Neural crest cell (in vitro differentiated cells): ENCODE results near the gene ASPM. TPM values are rescaled to one million over a fixed set of nuclear protein-coding genes. Genes with fewer than 3 reads are reported as not detected.

ENCODE experiments used
- DNase-seq: peaks from one replicate; pipeline ENCODE4 v3.0.0; 2021; ENCODE audit warnings: low read depth, mixed read lengths, low spot score
- H3K27ac Mint-ChIP-seq: one replicate; pipeline ENCODE4 v1.8.0; 2021; ENCODE audit warnings: mild to moderate bottlenecking, mixed read lengths; ENCODE audit not compliant: unreplicated experiment
- H3K27me3 Mint-ChIP-seq: 2 replicates; pipeline ENCODE4 v1.8.0; 2021; ENCODE audit warnings: low read depth, mild to moderate bottlenecking, mixed read lengths
- H3K36me3 Mint-ChIP-seq: 2 replicates; pipeline ENCODE4 v1.8.0; 2021; ENCODE audit warnings: low read depth, mild to moderate bottlenecking, mixed read lengths
- H3K4me1 Mint-ChIP-seq: 2 replicates; pipeline ENCODE4 v1.8.0; 2021; ENCODE audit warnings: mixed read lengths
- H3K4me3 Mint-ChIP-seq: one replicate; pipeline ENCODE4 v1.8.0; 2021; ENCODE audit warnings: mild to moderate bottlenecking, mixed read lengths
- H3K9me3 Mint-ChIP-seq: 2 replicates; pipeline ENCODE4 v1.8.0; 2021; ENCODE audit warnings: mixed read lengths
- CTCF ChIP-seq: fragments of 200-600 bp; sonication (generic); conservative IDR thresholded peaks from 2 replicates; pipeline ENCODE4 v1.5.0; 2021; ENCODE audit warnings: antibody characterized with exemption, mild to moderate bottlenecking
- total RNA-seq: library from RNA; stranded (reverse); gene quantifications from 2 replicates; pipeline ENCODE4 v1.2.1, GENCODE V29; 2021

The ASPM gene
- total RNA-seq, 1 donor from 2014 or later, result 53.3 TPM

GRCh38 chr1:197173571-197174507 lies 27.4 kb upstream of the ASPM start:
- TF ChIP-seq CTCF, result no peak
- Mint-ChIP-seq H3K4me3 (no peak overlapping the region), H3K4me1 (no peaks in the 10 kb centered on the region), H3K9me3 (no peaks in the 10 kb centered on the region), H3K36me3 (peaks cover 10% of the 10 kb centered on the region), H3K27me3 (no peaks in the 10 kb centered on the region), H3K27ac (no peak overlapping the region)
- DNase-seq, result no peak

- H3K27ac Mint-ChIP-seq, result no peak overlapping the region
- H3K4me3 Mint-ChIP-seq, result no peak overlapping the region
- H3K36me3 Mint-ChIP-seq, result peaks cover 12% of the 10 kb centered on the region
These were observed 25.1 kb upstream of the ASPM start for GRCh38 chr1:197171531-197171930.

GRCh38 chr1:197170538-197170937 lies 24.1 kb upstream of the ASPM start:
- no peak overlapping the region for H3K4me3 Mint-ChIP-seq
- no peaks in the 10 kb centered on the region for H3K9me3 Mint-ChIP-seq
- no peak for TF ChIP-seq CTCF
- no peak for DNase-seq
- no peaks in the 10 kb centered on the region for H3K27me3 Mint-ChIP-seq
- no peak overlapping the region for H3K27ac Mint-ChIP-seq
- H3K4me1 Mint-ChIP-seq, result no peaks in the 10 kb centered on the region
- H3K36me3 Mint-ChIP-seq, result peaks cover 12% of the 10 kb centered on the region

More at GRCh38 chr1:197171531-197171930, 25.1 kb upstream of the ASPM start:
- DNase-seq, result no peak
- TF ChIP-seq CTCF, result no peak
- no peaks in the 10 kb centered on the region for H3K27me3 Mint-ChIP-seq
- H3K4me1 Mint-ChIP-seq, result no peaks in the 10 kb centered on the region
- no peaks in the 10 kb centered on the region for H3K9me3 Mint-ChIP-seq

GRCh38 chr1:197159461-197159860 lies 13.0 kb upstream of the ASPM start:
- no peak for DNase-seq
- Mint-ChIP-seq H3K27me3 (no peaks in the 10 kb centered on the region), H3K36me3 (peaks cover 8% of the 10 kb centered on the region), H3K9me3 (no peaks in the 10 kb centered on the region), H3K4me3 (no peak overlapping the region), H3K4me1 (no peaks in the 10 kb centered on the region), H3K27ac (no peak overlapping the region)
- TF ChIP-seq CTCF, result no peak

- peak; percentile 12 for TF ChIP-seq CTCF
- no peaks in the 10 kb centered on the region for H3K27me3 Mint-ChIP-seq
- H3K36me3 Mint-ChIP-seq, result peaks cover 8% of the 10 kb centered on the region
- no peak overlapping the region for H3K27ac Mint-ChIP-seq
- no peaks in the 10 kb centered on the region for H3K9me3 Mint-ChIP-seq
- H3K4me1 Mint-ChIP-seq, result no peaks in the 10 kb centered on the region
- no peak overlapping the region for H3K4me3 Mint-ChIP-seq
- no peak for DNase-seq
These were observed 10.2 kb upstream of the ASPM start for GRCh38 chr1:197156692-197157091.
